ENCODE measurements around the gene LRRK1.

The LRRK1 gene

DNA sequence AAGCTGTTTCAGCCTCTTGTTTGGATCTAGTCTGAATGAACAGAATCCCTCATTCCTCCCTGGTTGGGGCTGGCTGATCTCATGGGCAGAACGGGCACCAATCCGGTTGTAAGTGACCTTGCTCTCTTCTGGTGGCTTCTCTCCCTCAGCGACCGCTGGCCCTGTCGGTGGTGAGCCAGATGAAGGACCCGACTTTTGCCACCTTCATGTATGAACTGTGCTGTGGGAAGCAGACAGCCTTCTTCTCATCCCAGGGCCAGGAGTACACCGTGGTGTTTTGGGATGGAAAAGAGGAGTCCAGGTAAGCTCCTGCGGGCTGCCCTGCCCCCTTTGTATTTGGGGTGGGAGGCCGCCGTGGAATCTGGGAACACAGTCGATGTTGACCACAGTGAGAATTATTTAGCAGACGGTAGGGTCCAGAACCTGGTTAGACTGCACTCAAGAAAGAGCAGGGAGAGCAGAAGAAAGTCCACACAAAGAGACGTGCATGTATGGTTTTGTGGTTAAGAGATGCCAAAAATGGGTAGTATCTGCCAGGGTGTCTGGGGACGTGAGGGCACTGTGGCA lies 138.8 kb downstream of the LRRK1 start:
- DNase-seq (ENCODE audit: low read depth in 2 of 2): no peak

DNA sequence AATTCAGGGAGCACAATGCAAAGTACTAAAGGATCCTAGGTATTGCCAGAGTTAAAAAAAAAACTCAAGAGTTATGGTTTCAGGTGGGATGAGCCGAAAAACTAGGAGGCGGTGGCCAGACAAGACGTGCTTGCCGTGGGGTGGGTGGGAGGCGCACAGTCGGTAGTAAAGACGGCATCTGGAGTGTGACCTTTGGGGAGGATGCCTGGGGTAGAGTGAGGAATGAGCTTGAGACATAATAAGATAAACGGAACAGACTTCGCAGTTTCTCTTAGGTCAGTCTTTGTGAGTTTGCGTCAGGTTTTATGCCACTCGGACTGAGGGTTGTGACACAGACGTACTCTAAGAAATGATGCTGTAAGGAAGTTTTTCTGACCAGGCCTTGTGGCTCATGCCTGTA lies 139.6 kb downstream of the LRRK1 start:
- DNase-seq (ENCODE audit: low read depth in 2 of 2): no peak

DNA sequence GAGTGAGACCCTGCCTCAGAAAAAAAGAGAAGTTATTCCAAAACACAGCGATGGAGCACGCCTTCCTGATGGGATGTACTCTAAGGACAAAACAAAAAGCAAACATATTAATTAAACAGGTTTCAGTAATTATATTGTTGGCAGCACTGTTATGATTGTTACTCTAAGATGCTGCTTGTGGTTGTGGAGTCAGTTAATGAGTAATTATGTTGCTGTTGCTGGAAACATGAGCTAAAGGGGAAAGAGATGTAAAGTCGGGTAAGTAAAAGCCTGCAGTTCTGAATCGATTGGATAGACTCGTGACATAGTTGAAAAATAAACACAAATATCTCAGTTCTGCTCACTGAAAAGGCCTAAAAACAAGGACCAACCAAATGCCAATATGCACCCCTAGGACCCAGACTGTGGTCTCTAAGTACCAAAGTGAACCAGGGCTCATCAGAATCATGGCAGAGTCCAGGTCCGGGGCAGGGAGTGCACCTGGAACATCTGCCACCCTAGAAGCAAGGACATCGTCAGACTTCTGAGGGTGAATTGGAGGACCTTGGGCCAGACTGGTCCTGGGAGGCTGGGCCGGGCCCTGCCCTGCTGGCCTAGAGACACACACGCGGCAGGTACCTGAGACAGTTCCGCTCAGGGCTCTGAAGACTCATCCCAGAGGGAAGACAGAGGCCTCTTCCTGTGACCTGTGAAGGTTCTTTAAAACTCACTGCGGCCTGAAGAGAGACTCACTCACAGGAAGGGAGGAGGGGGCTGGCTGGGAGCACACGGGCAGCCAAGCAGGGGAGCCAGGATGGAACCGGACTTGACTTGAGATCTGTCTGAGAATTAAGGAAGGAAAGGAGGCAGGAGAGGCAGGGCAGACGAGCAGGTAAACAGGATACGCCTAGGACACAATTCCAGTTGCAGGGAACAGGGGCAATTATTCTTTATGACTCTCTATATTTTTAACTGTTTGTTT lies 140.5 kb downstream of the LRRK1 start:
- DNase-seq (ENCODE audit: low read depth in 2 of 2): no peak

DNA sequence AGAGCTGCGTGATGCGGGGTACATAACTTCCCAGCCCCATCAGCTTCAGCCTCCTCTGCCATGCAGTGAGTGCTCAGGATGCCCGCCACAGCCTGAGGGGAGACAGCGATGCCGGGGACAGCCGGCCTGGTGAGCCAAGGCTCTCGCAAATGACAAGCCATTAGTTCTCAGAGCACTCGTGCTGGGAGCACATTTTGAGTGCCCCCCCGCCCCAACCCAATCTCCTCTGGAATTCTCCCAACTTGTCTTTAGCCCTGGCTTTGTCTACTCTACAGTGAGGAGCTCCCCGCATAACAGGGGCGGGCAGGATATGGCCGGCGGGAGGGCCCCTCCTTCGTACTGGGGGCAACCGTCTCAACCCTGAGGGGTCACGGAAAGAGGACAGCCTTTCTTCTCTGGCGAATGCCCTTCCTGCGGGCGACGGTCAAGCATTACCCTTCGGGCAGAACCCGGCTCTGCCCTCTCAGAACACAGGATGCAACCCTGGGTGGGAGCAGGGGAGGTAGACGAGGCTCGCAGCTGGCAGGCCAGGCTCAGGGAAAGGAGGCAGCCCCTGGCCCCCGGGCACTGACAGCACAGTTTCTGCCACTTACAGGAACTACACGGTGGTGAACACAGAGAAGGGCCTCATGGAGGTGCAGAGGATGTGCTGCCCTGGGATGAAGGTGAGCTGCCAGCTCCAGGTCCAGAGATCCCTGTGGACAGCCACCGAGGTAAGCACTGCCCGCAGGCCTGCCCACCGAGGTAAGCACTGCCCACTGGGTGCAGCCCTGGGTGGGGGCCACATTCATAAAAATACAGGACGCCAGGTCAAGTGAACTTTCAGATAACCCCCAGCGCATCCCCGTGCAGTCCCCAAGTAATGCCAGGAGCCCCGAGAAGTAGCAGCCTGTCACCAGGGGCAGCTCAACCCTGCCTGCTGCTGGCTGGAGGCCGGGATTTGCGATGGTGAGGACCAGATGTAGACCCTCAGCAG lies 141.7 kb downstream of the LRRK1 start:
- DNase-seq (ENCODE audit: low read depth in 2 of 2): no peak

DNA sequence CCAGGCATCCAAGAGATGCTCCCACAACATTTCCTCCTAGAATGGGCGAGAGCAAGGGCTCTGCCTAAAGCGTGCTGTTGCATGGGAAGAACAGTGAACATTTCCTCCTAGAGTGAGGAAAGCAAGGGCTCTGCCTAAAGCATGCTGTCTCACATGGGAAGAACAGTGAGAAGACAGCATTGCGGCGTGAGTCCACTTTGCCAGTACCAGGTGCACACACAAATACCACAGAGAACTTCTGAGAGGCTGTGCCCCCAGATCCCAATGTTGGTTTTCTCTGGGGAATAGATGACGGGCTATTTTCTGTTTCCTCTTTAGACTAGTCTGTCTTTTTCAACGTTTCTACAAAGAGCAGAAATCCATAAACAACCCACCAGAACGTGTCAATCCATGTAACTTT lies 142.9 kb downstream of the LRRK1 start:
- DNase-seq (ENCODE audit: low read depth in 2 of 2): no peak

DNA sequence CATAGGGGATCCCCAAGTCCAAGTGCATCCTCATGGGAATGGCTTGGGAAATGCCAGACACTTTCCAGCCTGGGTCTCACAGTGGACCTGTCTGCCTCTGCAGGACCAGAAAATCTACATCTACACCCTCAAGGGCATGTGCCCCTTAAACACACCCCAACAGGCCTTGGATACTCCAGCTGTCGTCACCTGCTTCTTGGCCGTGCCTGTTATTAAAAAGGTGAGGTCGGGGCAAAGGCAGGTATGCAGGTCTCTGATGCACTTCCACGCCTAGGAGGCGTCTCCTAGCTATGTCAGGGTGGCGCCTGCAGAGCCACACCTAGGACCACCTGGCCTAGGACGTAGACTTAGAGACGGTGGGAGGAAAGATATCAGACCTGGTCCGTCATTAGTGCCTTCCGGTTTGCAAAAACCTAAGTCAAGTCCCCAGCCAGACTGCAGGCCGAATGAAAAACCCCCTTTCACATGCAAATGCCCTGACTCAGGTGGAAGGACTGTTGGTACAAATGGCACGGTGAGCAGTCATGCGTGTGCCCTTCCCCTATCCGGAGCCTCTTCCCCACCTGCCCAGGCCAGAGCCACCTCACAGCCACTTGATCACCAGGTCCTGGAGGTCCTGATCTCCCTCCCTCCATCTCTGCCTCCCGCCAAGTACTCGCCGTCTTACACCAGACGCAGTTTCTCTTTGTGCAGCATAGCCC lies 143.5 kb downstream of the LRRK1 start:
- no peak for DNase-seq (ENCODE audit: low read depth in 2 of 2)

DNA sequence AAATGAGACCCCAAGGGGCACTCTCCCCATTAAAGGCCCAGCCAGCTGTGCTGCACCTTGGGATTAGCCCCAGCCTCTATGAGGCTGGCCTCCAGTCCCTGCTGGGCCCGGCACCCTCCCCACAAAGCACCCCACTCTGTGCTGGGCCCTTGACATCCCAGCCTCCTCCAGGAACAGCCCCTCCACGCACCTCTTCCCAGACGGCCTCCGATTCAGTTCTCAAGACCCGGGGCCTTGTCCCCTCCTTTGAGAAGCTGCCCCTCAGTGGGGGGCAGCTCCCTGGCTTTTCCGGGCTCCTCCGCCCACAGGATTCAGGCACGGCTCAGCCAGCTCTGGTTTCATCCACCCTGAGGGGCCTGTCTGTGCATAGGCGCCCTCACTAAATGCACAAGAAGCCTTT lies 144.1 kb downstream of the LRRK1 start:
- DNase-seq (ENCODE audit: low read depth in 2 of 2): no peak

DNA sequence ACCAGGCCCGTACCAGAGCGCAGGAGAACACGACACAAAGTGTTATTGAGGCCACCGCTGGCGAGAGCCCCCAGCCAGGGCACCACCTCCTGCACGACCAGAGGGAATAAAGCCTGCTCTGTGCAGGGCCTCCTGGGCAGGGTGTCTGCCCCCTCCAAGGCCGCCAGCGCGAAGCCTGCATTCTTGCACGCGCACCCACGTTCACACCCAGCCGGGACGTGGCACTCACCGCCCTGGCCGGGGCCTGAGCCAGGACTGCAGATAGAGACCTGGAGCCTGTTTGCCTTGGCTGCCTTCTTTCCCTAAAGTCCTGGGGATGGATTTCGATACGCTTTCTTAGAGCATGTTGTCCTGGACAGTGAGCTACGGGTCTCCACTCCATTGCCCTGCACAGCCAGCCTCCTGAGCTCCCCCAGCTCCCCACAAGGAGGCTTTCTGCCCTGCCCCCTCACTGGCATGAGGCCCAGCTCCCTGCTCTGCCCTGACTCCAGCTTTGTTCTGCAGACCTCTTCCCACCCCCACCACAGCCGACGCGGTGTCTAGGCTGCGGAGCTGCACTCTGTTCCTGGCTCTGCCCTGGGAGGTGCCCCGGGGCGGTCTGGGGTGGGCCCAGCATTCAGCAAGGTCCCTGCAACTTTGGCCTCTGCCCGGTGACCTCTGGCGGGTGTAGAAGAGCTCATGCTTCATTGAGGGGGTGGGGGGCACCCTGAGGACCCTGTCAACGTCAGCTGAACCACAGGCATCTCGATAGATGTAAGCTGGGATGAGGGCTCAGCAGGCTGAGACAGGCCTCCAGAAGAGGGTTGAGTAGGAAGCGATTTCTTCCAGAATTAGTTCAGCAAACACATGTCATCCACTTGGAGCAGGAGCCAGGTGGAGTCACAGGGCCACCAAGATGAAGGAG lies 145.0 kb downstream of the LRRK1 start:
- no peak for DNase-seq (ENCODE audit: low read depth in 2 of 2)

DNA sequence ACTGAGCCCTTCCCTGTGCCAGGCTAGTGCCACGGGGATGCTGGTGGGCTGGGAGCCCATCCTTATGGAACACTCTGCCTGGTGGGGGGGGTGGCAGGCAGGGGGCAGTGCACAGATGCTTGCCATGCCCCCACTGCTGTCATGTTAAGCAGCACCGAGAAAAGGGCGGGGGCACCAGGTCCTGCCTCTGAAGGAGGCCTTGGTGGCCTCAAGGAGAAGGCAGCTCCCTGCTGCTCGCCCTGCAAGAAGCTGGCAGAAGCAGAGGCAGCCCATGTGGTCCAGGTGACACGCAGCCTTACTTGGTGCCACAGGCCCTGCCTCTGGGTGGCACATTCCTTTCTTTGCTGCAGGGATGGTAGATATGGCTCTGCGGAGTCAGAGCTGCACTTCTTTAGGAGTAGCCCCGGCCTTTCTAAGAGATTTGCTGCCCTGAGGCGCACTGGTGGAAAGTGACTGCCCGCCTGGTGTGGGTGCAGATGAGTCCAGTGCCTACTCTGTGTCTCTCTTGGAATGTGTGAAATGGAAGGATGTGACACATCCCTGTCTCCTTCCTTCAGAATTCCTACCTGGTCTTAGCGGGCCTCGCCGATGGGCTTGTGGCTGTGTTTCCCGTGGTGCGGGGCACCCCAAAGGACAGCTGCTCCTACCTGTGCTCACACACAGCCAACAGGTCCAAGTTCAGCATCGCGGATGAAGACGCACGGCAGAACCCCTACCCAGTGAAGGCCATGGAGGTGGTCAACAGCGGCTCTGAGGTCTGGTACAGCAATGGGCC lies 145.8 kb downstream of the LRRK1 start:
- no peak for DNase-seq (ENCODE audit: low read depth in 2 of 2)

DNA sequence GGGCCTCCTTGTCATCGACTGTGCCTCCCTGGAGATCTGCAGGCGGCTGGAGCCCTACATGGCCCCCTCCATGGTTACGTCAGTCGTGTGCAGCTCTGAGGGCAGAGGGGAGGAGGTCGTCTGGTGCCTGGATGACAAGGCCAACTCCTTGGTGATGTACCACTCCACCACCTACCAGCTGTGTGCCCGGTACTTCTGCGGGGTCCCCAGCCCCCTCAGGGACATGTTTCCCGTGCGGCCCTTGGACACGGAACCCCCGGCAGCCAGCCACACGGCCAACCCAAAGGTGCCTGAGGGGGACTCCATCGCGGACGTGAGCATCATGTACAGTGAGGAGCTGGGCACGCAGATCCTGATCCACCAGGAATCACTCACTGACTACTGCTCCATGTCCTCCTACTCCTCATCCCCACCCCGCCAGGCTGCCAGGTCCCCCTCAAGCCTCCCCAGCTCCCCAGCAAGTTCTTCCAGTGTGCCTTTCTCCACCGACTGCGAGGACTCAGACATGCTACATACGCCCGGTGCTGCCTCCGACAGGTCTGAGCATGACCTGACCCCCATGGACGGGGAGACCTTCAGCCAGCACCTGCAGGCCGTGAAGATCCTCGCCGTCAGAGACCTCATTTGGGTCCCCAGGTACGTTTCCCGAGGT lies 146.5 kb downstream of the LRRK1 start:
- DNase-seq (ENCODE audit: low read depth in 2 of 2): no peak

DNA sequence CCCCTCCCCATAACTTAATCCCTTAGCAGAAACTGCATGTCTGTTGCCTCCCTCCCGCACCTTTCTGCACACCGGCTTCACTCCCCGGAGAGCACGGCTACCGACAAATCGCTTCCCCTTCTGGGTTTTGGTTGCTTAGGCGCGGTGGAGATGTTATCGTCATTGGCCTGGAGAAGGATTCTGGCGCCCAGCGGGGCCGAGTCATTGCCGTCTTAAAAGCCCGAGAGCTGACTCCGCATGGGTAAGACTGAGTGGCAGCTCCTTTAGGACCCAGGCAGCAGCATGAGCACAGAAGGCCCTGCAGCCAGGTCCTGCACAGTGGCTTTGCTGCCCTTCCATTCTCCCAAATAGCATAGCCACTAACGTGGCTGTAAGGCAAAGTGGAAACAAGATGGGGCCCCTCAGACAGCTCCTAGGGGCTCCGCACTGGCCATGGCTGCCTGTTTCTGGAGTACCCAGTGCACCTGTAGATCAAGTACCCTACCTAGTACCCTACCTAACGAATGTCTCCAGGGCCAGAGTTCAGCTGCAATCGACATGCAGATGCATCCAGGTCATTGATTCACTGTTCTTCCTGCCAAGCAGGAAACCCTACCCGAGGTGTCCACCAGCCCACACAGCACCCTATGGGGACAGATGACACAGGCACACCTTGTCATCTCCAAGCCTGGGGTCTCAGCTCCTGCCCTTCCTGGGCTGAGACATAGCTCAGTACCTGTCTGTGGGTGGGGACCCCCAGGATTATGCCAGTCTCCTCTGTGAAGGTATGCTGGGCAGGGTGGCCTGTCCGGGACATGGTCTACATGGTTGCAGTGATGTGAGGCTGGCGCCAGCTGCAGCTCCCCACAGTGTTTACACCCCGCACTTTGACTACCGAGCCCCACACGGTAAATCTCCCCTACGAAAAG lies 147.6 kb downstream of the LRRK1 start:
- no peak for DNase-seq (ENCODE audit: low read depth in 2 of 2)

DNA sequence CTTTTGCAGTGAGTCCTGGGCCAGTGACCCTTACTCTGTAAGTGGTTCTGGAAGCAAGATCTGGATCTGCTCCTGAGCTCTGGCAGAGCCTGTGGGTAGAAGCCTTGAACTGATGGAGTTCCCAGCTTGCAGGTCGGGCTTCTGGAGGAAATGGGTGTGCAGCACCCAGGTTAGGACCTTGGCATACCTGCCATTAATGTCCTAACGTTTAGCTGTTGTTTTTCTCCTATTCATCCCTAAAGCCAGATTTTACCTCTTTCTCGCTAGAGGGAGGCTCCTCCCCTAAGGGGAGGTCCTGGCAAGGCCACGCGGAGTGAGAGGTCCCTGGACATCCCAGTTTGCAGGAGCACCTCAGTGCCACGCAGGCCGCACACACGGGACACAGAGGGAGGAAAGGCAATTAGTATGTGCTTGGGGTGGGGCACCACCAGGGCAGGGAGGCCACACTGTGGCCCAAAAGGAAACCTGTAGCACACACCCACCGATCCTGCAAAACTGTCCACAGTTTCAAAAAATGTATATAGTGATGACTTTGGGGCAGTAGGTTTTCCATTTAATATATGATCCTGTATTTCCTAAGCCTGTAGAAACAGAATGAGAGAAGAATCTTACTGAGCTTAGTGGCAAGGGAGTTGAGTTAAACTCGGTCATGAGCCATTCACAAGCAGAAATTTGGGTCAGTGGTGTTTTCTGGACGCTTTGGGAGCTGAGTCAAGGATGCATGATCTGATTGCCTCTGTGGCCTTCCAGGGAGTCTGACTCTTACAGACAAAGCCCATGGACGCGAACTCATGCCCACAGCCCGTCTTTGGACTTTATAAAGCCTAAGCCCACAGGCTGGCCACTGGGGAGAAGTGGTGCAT lies 148.7 kb downstream of the LRRK1 start:
- no peak for DNase-seq (ENCODE audit: low read depth in 2 of 2)

DNA sequence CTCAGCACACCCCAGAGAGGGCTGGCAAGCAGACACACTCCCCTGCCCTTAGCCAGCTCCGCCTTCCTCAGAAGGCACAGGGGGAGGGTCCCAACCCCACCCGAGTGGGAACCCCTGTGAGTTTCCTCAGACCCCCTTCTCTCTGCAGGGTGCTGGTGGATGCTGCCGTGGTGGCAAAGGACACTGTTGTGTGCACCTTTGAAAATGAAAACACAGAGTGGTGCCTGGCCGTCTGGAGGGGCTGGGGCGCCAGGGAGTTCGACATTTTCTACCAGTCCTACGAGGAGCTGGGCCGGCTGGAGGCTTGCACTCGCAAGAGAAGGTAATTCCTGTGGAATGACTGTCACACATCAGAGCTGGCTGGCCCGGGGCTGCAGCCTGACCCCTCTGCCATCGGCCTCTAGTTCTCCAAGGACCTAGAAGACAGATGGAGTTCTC lies 149.4 kb downstream of the LRRK1 start:
- no peak for DNase-seq (ENCODE audit: low read depth in 2 of 2)

DNA sequence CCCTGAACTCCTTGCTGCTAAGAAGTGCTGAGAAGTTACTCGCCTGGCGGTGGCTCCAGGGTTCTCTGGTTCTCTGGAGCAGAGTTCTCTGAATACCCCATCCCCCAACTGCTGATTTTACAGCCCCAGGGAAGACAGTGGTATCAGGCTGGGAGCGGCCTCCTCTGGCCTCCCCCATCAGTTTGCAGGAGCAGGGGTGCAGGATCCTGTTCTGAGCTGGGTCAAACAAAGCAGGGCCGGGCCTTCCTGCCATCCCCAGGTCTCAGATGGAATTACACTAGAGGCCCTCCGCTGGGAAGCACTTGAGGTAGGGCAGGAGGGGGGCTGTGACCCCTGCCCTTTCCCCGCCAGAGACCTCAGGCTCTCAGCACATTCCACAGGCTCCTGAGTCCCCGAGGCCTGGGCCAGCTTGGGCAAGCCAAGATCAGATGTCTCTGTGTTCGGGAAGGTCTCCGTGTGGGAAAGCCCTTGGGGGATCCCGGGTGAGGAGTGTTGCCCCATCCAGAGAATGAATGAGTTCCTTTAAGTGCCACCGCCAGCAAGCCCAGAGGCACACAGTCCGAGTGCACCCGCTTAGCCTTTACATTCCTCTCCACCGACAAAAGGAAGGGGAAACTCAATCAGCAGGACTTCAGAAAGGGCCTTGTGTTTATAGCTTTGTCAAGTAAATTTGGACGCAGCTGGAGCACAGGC lies 149.9 kb downstream of the LRRK1 start:
- no peak for DNase-seq (ENCODE audit: low read depth in 2 of 2)

DNA sequence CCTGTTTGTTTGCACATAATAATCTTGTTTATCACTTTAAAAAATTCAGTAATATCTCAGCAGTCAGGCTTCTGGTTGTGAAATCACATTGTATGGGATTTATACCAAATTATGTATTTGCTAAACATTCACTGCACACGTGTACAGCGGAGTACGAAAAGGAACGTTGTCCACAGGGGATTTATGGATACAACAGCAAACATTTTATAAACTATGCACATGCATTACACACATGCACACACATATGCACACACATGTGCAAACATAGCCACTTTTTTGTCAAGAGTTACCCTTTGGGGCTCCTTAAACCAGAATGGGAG lies 150.5 kb downstream of the LRRK1 start:
- no peak for DNase-seq (ENCODE audit: low read depth in 2 of 2)

DNA sequence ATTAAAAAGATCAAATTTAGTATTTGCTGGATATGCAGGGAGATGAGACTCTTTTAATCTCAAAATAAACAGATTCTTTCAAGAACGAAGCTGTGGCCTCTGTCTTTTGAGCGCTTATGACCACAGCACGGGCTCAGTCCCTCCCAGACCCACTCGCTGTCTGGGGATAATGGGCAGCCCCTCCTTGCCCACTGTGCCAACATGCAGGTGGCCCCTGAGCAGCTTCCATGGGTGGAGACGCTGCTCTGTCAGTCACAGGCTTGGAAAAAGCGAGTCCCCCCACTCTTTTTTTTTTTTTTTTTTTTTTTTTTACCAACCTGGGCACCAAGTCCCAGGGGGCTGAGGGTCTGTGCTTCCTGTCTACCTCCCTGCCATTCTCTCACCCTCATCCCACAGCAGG lies 150.9 kb downstream of the LRRK1 start:
- DNase-seq (ENCODE audit: low read depth in 2 of 2): no peak

All from stimulated activated CD8-positive, alpha-beta memory T cell treated with anti-CD3 and anti-CD28 coated beads, Interleukin-7, amount 100 ng/mL, for 4 hours (primary cell).